HG02678 (cell line): ENCODE results near the gene SLC7A7.
"Not testable (repeated sequence)": the region's sequence is repeated elsewhere in the genome, so short reads cannot be mapped to it uniquely, and the experiment has no call there.

ENCODE experiments used
- ATAC-seq: cut with Tn5 transposase; IDR thresholded peaks from one replicate; pipeline ENCODE4 v1.9.1; 2021; ENCODE audit warnings: mild to moderate bottlenecking, moderate library complexity; ENCODE audit not compliant: unreplicated experiment

SLC7A7 gene

DNA sequence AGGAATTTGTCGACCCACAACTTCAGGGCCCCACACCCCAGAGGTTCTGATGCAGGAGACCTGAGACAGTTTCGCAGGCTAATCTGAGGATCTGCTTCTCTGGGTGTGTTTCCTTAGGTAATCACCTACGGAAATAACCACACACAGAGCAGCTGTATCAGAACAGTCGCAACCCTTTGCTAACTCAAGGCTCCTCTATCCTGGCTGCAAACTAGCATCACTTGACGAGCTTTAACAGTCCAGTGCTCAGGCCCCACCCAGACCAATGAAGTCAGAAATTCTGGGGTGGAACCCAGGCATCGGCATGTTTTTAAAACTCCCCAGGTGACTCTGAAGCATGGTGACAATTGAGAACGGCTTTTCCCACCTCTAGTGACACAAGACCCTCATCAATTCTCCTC, 20.7 kb downstream of the SLC7A7 start:
- no peak for ATAC-seq

DNA sequence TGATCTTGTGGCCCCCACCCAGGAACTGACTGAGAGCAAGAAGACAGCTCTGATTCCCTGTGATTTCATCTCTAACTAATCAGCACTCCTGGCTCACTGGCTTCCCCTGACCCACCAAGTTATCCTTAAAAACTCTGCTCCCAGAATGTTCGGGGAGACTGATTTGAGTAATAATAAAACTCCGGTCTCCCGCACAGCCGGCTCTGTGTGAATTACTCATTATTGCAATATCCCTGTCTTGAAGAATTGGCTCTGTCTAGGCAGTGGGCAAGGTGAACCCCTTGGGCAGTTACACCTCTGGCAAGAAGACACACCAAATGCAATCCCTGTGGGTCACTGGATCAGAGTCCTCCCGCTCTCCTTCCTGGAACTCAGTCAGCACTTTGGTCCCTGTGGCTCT, 21.3 kb downstream of the SLC7A7 start:
- no peak for ATAC-seq

DNA sequence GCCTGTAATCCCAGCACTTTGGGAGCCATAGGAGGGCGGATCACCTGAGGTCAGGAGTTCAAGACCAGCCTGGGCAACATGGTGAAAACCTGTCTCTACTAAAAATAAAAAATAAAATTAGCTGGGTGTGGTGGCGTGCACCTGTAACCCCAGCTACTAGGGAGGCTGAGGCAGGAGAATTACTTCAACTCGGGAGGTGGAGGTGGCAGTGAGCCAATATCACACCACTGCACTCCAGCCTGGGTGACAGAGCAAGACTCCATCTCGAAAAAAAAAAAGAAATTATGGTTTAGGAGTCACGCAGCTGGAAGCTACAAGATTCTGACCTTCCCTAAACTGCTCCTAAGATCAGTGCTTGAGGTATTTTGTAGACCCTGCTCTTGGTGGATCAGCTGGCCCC, 21.7 kb downstream of the SLC7A7 start:
- ATAC-seq, result not testable (repeated sequence)

DNA sequence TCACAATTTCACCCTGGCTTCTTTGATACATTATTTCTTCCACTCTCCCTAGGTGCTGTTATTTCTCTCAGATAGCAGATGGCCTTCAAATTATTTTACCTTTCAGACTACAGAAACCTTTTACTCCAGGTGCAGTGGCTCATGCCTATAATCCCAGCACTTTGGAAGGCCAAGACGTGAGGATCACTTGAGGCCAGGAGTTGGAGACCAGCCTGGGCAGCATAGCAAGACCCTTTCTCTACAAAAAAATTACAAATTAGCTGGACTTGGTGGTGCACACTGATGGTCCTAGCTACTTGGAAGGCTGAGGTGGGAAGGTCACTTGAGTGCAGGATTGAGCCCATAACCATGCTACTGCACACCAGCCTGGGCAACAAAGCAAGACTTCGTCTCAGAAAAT, 23.1 kb downstream of the SLC7A7 start:
- no peak for ATAC-seq

DNA sequence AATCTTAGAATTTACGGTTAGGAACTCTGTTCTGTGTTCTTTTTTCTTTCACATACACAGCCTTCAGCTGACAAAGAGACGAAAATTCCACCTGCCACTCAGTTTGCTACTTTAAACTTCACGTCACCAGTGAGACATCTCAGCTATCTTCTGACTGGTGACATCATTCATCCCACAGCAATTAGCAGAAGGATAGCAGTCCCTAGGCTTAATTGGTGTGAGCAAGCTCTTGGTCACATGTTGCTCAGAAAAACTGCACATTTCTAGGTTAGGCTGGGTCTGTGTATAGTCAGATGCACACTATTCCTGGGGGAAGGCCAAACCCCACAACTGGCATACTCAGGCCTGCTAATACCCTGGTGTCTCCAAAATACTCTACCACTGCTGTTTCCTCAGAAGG, 23.9 kb downstream of the SLC7A7 start:
- ATAC-seq, result no peak

DNA sequence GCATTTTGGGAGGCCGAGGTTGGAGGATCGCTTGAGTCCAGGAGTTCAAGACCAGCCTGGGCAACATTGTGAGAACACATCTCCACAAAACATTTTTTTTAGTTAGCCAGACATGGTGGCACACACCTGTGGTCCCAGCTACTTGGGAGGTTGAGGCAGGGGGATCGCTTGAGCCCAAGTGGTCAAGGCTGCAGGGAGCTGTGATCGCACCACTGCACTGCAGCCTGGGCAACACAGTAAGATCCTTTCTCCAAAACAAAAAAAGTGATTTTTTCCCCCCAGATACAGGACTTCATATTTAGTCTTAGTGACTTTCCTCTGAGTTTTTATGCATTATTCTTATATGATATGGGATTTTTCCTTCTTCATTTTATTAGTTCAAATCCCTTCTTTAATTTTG, 28.6 kb downstream of the SLC7A7 start:
- no peak for ATAC-seq

DNA sequence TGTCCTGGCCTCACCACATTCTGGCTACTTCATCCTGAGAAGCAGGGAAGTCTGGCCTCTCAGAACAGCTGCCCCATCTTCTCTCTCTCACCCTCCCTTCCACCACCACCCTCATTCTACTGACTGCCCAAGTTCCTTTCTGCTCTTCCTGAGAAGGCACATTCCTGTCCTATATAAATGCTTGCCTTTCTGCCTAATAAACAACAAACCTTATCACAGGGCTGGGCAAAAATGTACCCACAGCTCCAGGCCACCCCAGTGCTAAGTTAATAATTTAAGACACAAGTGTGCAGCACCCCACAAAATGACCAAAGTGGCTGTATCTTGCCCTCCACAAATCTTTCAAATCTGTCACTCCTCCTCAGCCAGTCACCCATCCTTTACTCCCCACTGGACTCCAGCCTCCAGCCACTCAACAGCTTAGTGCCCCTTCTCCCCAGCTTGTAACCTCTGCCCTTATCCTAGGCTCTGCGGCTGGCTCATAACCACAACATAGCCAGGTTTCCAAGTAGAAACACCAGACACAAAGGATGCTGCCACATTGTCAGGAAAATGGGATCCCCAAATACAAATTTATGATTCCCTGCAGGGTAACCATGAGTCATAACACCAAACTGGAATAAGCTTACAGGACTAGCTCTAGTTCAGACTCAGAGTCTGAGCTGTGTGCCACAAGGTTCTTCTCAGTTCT, 33.8 kb downstream of the SLC7A7 start:
- ATAC-seq, result no peak

DNA sequence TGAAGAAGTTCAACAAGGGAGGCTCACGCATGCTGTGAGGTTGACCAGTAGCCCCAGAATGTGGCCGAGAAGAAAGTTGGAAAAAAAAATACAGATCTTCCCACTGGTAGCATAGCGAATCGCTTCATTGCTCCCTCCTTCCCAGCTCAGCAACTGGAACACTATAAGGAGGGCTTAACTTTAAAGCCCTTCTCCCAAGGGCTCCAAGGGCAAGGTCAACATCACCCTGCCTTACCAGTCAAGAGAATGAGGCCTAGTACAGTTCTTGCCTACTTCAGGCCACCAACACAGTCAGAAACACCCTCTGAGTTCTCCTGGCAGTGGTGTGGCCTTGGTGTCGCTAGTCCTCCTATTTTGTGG, 34.3 kb downstream of the SLC7A7 start:
- no peak for ATAC-seq

DNA sequence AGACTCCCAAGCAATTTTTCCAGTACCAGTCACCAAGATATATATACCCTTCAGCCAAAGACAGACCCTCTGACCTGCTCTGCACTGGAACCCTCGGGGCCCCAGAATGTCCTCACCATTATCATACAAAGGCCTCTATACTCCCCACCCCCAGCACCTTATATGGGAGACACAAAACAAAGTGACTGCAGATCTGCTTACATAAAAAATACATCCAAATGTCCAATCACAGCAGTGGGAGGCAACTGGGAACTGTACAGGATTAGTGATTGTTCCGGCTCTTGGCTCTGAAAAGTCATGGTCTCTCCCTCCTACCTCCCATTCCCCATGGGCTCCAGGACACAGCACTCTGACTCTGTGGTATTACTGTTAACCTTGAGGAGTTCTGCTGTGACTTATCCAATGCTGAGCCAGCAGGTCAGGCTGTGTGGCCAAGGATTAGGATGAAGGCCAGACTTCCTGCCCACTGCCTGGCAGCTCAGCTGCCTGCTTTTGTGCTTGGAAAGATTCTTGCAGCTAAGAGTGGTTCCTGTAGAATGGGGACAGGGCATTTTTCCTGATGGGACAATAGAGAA, 35.0 kb downstream of the SLC7A7 start:
- ATAC-seq, result no peak

DNA sequence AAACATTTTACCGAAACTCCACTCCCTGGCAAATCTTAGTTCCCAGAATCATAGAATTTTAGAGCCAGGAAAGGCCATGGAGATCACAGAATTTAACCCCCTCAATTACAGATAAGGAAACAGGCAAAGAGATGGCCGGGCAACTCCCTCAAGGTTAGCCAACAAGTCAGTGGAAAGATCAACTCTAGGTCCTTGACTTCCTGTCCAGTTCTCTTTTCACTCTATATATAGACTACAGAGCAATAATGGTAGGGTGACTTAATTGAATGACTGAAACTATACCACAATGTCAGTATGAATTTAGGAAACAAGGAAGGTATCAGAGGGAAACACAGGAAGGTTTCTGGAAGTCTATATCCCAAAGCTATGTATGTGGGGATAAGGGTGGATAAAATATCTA, 37.2 kb downstream of the SLC7A7 start:
- ATAC-seq, result no peak

DNA sequence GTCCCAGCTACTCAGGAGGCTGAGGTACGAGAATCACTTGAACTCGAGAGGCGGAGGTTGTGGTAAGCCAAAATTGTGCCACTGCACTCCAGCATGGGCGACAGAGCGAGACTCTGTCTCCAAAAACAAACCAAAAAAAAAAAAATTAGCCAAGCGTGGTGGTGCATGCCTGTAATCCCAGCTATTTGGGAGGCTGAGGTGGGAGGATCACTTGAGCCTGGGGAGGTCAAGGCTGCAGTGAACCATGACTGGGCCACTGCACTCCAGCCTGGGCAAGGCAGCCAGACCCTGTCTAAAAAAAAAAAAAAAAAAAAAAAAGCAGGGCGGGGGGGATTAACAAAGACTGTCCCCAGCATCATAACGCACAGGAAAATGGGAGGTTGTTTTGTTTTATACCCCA, 38.4 kb downstream of the SLC7A7 start:
- not testable (repeated sequence) for ATAC-seq

DNA sequence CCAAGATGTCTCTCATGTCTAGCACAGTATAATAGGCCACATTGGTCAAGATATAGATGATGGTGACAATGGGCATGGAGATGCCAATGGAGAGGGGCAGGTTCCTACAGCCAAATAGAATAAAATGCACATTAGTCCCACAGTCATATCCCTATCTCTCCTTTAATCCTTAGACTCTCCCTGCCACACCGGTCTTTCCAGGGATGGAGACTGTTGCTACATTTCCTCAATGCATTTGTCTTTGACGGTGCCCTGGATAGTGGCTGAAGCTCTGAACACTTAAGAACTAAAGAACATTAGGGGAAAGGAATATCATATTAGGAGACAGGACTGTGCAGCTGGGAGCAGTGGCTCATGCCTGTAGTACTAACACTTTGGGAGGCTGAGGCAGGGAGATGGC, 39.0 kb downstream of the SLC7A7 start:
- no peak for ATAC-seq

DNA sequence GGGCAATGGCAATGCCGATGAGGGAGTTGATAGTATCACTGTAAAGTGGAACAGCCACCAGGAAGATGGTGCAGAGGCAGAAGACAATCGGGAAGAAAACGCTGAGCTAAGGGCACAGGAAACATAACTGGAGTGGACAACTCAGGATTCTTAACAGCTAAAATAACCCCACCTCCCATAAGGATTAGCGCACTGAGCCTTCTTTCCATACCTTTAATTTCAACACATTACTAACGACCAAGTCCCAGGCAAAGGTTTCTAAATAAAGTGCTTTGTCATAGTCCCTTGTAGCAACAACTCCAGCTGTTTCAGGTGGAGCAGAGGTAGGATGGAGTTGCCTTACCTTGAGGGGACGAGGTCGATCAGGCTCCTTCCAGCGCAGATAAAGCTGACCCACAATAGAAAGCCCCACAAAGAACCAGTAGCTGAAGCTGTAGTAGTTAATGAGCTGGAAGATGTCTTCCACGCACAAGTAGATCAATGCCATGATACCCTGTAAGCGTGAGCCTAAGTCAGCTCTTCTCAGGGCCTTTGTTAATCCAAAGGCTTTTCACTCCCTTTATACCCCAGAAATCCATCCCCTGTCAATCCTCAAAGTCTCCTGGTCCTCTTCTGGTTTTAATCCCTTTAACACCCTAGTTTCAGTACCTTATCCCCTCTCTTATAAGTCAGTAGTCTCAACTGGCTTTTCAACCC, 41.1 kb downstream of the SLC7A7 start:
- no peak for ATAC-seq

DNA sequence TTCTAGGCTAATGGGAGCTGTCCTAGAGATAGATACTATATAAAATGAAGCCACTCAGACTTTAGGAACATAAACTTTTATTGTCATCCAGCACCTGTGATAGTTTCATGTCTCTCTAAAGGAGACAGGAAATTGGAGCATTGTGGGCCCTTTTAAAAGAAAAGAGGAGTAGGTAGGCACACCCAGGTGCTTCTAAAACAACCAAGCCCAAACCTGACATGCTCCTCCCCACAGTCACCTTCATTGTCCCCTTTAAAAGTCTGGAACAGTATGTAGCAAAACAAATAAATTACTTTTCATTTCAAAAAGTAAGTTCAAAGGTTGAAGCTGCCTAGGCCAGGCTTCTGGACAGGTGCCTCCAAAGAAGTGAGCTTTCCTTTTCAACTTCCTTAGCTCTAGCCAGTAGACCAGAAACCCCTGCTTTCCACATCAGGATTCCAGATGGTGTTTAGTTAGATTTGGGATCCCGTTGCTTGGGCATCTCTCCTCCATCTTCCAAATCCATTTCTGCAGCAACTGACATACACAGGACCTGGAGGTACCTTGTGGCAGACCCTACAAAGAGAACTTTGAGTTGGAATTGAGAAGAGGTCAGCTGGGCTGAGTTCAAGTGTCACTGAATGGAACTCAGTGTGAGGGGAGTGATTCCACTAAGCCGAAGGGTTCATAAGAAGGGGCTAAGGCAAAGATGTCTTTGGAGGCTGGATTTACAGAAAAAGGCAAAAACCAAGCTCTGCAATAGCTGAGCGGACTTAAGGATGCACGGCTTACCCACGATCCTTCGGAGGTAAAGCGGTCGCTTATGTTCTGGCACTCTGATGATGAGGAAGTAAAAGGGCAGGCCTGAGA, 41.8 kb downstream of the SLC7A7 start:
- no peak for ATAC-seq

DNA sequence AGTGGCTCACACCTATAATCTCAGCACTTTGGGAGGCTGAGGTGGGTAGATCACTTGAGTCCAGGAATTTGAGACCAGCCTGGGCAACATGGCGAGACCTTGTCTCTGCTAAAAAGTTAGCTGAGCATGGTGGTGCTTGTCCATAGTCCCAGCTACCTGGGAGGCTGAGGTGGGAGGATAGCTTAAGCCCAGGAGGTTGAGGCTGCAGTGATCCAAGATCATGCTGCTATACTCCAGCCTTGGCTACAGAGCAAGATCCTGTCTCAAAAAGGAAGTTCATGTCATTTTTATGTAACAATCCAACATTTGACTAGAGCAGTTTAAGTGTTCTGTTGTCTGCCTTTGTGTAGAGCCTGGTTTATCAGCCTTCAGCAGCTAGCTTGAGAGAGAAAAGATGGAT, 42.5 kb downstream of the SLC7A7 start:
- no peak for ATAC-seq

DNA sequence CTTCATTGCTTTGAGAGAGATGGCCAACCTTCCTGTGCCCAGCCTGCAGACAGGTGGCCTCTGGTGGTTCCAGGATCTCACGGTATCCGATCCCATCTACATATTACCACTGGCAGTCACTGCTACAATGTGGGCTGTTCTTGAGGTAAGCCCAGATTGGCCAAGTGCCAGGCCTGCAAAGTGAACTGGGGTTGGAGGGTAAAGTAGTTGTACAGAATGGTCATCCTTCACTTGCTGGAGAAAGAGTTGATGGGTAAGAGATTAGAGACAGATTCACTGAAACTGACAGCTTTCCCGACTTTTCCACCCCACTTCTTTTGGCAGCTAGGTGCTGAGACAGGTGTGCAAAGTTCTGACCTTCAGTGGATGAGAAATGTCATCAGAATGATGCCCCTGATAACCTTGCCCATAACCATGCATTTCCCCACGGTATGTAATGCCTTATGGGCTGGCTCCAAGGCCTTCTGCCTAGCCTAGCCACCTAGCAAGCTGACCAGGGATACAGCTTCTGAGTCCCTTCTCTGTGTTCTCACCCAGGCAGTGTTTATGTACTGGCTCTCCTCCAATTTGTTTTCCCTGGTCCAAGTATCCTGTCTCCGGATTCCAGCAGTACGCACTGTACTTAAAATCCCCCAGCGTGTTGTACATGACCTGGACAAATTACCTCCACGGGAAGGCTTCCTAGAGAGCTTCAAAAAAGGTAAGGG, 44.6 kb downstream of the SLC7A7 start:
- ATAC-seq, result no peak

DNA sequence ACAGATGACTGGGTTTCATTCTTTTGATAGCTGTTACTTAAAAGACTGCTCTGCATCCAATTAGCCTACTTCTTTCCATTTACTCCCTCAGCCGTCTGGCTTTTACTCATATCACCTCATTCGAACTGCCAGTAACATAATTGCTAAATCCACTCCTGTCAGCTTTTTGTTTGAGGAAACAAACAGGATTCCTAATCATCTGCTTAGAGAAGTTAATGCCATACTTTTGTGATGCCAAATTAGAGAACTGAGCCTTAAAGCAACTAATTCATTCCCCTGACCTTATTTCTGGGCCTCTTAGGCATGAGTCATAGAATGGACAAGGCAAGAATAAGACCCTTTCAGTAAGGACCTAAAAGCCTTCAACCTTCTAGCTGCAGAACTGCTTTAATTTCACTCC, 45.9 kb downstream of the SLC7A7 start:
- no peak for ATAC-seq

DNA sequence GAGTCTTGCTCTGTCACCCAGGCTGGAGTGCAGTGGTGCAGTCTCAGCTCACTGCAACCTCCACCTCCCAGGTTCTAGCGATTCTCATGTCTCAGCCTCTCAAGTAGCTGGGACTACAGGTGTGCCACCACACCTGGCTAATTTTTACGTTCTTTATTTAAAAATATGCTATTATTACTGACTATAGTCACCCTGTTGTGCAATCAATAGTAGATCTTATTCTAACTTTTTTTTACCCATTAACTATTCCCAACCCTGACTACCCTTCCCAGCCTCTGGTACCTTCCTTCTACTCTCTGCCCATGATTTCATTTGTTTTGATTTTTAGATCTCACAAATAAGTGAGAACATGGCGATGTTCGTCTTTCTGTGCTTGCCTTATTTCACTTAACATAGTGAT, 46.3 kb downstream of the SLC7A7 start:
- ATAC-seq, result no peak

DNA sequence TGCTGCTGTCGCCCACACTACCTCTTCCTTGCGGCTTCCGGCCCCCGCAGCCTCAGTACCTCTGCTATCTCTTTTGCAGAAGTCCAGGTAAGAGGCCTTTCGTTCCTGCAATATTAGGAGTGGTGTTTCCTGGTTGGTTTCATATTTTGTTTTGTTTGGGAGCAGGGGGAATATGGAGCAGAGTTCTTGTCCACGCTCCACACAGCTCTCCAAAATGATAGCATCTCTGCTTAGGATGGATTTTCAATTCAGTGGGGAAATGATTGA, 48.0 kb downstream of the SLC7A7 start:
- ATAC-seq, result no peak

DNA sequence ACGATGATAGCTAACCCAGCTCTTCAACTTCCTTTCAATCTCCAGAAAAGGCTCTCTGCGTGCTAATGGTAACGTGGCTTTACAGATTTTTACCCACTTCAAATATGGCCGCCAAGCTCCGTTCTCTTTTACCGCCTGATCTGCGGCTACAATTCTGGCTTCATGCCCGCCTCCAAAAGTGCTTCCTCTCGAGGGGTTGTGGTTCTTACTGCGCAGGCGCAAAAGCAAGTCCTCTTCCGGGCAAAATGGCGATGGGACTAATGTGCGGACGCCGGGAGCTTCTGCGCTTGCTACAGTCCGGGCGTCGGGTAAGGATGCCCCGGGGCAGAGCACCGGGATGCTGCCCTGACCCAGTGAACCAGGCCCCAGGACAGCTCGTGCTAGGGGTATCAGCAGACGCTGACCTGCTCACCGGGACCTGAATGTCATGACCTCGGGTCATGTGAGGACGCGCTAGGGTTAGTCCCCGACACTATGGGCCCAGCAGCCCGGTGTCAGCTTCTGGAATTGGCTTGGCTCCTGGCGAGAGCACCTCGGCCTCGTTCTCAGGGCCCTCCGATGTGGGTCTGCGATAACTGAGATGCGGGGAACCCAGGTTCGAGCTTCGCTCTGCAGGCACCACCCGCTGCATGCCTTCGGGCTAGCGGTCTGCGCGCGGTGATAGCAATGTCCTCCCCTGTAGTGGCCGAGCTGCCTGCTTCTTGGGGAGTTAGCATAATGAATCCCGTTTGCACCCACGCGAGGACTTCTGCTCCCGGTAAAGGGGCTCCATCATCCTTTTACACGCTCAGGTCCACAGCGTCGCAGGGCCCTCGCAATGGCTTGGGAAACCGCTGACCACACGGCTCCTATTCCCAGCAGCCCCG, 48.5 kb downstream of the SLC7A7 start, which contains the start of gene OXA1L:
TSS of gene OXA1L (plus strand) at position 232 of the 866 bp plus-strand sequence. CDS start at position 246, 14 bp downstream.
- ATAC-seq, result peak; percentile 84
